D721Med (cell line): ENCODE results near the gene P3H3.

ENCODE experiments used
- DNase-seq: peaks from one replicate; pipeline ENCODE4 v3.0.0; 2011; ENCODE audit warnings: low spot score; ENCODE audit not compliant: insufficient read length
- FAIRE-seq: peaks from 2 replicates; lab custom pipeline; 2011; peaks lifted over from hg19 to GRCh38; lab: Jason Lieb, UNC
- CTCF ChIP-seq: IDR thresholded peaks from 2 replicates; pipeline ENCODE4 v1.5.1; 2012; ENCODE audit warnings: mild to moderate bottlenecking, control low read depth; ENCODE audit not compliant: insufficient read depth; ENCODE audit errors: missing control alignments

The P3H3 gene

GRCh38 chr12:6822426-6823135 is 5.6 kb upstream of the P3H3 start:
- TF ChIP-seq CTCF = no peak
- FAIRE-seq = no peak
- DNase-seq = no peak

DNA sequence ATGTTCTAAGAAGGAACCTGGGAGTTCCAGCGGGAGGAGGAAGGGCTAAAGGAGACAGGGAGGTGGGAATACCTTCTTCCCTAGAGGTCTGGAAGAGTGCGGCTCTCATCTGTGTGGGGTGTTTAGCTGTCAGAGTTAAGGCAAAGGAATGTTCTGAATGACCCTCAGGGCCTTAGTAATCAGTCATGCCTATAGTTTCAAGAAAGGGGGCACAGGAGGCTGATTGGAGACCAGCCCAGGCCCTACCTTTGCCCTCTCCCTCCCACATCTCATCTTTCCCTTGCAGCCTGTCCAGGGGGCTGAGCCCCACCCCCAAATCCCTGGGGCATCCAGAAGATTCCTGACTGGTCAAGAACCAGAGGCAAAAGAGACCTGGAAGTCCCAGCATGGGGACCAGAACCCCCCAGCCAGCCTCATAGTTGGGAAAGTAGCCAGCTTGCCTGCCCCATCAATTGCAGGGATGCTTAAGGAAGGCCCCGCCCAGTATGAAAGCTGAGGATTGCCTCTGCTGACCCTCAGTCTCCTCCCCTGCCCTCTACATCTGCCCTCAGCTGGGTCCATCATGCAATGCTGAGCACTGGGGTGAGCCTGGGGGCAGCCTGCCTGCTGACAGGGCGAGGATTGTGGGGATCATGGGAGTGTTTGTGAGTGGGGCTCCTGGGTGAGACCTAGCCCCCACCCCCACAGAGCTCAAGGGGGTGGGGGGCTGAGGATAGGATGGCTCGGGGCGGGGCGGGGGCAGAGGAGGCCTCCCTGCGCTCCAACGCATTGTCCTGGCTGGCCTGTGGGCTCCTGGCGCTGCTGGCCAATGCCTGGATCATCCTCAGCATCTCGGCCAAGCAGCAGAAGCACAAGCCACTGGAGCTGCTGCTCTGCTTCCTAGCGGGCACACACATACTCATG is 4.8 kb upstream of the P3H3 start:
- TF ChIP-seq CTCF = no peak
- no peak for DNase-seq
- FAIRE-seq = no peak

DNA sequence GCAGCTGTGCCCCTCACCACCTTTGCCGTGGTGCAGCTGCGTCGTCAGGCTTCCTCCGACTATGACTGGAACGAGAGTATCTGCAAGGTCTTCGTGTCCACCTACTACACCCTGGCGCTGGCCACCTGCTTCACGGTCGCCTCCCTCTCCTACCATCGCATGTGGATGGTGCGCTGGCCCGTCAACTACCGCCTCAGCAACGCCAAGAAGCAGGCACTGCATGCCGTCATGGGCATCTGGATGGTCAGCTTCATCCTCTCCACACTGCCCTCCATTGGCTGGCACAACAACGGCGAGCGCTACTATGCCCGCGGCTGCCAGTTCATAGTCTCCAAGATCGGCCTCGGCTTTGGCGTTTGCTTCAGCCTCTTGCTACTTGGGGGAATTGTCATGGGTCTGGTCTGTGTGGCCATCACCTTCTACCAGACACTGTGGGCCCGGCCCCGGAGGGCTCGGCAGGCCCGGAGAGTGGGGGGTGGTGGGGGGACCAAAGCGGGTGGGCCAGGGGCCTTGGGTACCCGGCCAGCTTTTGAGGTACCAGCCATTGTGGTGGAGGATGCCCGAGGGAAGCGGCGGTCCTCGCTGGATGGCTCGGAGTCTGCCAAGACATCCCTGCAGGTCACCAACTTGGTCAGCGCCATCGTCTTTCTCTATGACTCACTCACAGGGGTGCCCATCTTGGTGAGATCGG is 4.0 kb upstream of the P3H3 start:
- TF ChIP-seq CTCF = no peak
- no peak for FAIRE-seq

DNA sequence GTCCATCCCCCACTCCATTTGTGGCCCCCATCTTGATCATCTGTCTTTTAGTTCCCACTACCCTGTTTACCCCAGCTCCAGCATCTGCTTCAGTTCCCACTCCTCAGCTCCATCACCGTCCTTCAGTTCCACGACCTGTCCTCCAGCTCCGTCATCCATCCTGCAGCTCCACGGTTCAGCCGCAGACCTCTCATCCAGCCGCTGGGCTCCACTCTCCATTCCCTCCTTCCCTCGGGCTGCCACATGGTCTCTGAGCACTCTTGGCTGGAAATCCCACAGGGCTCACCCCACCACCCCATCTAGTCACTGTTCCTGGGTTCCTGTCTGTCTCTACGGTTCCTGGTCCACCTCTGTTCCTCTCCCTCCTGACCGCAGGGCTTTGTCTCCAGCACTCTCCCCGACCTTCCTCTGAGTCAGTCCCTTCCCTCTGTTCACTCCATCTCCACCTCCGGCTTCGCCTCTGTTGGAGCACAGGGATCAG is 3.3 kb upstream of the P3H3 start:
- TF ChIP-seq CTCF = no peak
- DNase-seq (no peak), FAIRE-seq (no peak)

More for the DNA sequence above, 4.0 kb upstream of the P3H3 start:
- no peak for DNase-seq

DNA sequence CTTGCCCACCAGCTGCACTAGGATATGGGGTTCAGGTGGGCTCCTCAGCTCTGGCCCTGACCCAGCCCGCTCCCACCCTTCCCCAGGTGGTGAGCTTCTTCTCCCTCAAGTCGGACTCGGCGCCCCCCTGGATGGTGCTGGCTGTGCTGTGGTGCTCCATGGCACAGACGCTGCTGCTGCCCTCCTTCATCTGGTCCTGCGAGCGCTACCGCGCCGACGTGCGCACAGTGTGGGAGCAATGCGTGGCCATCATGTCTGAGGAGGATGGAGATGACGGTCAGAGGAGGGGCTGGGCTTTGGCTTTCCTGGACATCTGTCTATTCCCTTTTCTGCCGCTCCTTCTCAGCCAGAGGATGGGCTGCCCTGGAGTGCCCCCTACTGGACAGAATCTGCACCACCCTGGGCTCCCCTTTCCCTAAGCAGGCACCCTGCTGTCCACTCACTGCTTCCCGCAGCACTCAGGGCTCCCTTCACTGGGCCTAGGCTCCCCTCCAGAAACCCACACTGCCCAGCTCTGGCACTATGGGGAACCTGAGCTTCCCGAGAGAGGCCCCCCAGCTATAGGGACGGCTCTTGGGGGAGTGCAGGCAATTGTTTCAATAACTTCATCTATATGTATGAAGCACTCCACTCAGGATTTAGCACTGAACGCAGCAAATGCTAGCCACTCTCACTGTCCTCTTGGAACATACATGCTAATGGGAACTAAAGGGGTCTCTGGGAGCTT is 2.6 kb upstream of the P3H3 start:
- DNase-seq = peak; percentile 98

More for the DNA sequence above, 2.6 kb upstream of the P3H3 start:
- peak; percentile 81 for FAIRE-seq
- peak; percentile 86 for TF ChIP-seq CTCF
